GM12865 (cell line): ENCODE data around the gene TENT5C.

Source experiments
- DNase-seq: peaks from one replicate; pipeline ENCODE4 v3.0.0; 2010; ENCODE audit warnings: low read depth
- H3K4me3 ChIP-seq: 2 replicates; pipeline ENCODE4 v1.5.1; 2011; ENCODE audit warnings: mild to moderate bottlenecking, low read depth, low read length, control low read depth
- TF ChIP-seq, protein P1 (sequence below): IDR thresholded peaks from 2 replicates; pipeline ENCODE4 v1.5.1; 2011; ENCODE audit warnings: low read length, control low read depth, low read depth, inconsistent platforms; ENCODE audit not compliant: insufficient read depth; ENCODE audit errors: missing control alignments

The TENT5C gene

DNA sequence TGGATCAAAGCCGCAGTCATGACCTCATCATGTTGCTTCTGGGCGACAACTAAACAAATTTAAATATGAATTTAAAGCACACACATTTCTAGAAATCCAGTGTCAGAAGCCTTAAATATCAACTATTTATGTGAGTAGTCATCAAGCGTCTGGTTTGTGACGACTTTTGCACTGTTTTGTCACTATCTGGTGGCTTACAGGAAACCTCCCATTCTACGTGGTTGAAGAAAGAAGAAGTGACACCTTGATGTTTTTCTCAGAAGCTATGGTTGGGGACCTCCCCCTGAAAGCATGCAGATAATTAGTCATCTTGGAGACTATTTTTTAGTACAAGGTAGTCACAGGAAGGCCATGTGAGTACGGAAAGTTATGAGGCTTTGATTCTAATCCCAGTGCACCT lies 58.5 kb downstream of the TENT5C start:
- no peak overlapping the region for H3K4me3 ChIP-seq
- peak; percentile 95 for DNase-seq
- TF ChIP-seq, protein P1, sequence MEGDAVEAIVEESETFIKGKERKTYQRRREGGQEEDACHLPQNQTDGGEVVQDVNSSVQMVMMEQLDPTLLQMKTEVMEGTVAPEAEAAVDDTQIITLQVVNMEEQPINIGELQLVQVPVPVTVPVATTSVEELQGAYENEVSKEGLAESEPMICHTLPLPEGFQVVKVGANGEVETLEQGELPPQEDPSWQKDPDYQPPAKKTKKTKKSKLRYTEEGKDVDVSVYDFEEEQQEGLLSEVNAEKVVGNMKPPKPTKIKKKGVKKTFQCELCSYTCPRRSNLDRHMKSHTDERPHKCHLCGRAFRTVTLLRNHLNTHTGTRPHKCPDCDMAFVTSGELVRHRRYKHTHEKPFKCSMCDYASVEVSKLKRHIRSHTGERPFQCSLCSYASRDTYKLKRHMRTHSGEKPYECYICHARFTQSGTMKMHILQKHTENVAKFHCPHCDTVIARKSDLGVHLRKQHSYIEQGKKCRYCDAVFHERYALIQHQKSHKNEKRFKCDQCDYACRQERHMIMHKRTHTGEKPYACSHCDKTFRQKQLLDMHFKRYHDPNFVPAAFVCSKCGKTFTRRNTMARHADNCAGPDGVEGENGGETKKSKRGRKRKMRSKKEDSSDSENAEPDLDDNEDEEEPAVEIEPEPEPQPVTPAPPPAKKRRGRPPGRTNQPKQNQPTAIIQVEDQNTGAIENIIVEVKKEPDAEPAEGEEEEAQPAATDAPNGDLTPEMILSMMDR, result no peak

DNA sequence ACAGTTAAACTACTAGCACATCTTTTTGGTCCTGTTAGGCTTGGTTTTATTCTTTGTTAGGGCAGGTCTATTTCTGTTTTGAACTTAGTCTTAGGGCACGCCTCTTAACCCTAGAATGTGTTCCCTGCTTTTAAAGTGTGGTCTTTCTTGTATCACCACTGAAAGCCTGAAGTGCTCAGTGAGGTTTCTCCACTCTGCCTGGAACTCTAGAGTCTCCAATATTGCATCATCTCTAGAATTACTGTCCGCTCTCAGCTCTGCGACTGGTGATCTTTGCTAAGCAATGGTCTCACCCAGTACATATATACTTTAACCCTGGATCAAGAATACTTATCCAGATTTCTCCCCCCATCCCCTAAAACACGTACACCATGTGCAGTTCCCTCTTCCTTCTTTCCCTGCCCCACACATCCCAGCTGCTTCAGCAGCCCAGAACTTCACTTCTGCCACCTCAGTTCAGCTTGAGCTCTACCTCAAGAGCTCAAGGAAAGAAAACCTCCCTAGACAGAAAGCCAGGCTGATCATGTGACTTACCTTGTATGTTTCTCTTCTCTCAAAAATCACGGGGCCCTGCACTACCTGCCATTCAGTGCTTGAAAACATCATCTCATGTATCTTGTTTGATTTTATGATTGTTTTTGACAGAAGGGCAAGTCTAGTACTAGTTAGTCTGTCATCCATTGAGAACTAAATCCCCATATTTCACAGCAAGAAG lies 59.9 kb downstream of the TENT5C start:
- no peak overlapping the region for H3K4me3 ChIP-seq
- DNase-seq, result no peak
- TF ChIP-seq, protein P1, result no peak

DNA sequence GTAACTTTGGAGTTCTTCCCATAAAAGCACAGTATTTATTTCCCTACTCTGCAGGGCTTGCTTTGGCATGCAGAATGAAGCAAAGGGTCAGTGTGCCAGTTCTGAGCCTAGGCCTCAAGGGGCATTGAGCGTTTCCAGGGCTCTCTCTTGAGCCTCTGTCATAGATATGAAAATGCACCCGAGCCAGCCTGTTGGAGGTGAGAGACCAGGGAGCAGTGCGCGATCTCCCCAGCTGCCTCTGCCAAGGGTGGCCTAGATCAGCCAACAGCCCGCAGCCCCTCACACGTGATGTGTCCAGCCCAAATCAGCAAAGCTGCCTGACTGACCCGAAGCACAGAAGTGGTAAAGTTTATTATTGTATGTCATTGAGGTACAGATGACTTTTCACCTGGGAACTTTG lies 63.7 kb downstream of the TENT5C start:
- TF ChIP-seq, protein P1, result no peak
- H3K4me3 ChIP-seq, result no peak overlapping the region
- no peak for DNase-seq

DNA sequence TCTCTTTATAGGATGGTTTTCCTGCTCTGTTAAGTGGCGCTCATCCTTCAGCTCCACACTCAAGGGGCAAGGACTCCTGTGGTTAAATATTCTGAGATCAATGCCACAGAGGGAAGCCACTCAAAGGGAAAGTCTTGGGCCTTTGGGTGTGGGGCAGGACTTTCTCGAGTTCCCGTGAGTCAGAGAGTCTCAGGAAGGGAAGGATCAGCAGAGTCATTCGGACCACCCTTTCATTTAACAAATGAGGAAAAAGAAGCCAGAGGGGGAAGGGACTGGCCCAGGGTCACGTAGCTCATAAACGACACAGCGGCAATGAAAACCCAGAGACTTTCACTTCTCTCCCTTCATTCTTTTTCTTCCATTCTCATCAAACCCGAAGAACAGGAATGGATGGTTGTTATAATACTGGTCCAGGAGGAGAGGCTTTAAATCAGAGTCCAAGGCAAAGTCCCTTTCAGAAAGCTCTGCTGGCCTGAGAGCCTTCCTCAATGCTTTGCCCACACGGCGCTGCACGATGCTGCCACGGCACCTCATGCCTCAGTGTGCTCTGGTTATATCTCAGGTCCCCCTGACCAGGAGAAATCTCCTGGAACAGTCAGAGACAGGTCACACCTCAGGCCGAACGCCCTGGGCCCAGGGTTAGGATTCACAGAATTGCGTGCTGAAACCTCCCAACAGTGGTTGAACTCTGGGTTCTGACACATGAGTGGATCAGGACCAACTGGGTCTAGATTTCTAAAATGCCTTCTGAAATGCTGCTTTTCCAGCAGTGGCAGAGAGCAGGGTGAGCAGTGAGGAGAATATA lies 65.3 kb downstream of the TENT5C start:
- H3K4me3 ChIP-seq, result no peak overlapping the region
- TF ChIP-seq, protein P1, result no peak
- DNase-seq, result no peak

DNA sequence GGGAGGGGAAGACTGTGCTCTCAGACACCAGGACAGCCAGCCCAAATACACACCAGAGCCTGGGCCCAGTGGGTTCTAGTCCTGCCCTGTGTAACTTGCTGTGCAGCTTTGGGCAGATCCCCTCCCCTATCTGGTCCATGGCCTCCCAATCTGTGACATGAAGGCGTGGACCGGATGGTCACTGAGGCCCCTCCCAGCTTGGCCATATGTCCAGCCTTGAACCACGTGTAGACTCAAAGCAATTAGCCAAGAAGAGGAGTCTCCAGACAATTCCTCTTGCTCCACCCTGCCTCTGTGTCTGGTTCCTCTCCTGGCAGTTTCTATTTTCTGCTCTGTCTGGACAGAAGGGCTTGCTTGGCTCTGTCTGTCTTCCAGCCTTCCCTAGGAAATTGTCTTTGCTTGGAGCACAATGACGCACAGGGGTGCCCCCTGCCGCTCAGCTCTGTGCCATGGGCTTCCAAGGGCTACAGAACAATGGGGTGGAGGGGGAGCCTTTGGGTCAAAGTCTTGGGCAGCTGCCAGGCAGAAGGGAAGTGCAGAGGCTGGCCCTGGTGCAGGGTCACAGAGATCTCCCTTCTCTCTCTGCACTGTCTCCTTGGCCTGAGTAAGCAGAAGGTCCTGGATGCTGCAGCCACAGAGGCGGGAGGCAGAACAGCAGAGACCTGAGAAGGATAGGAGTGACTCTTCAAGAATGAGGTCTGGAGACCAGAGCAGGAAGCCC lies 66.1 kb downstream of the TENT5C start:
- TF ChIP-seq, protein P1, result no peak
- H3K4me3 ChIP-seq, result no peak overlapping the region
- DNase-seq, result no peak

DNA sequence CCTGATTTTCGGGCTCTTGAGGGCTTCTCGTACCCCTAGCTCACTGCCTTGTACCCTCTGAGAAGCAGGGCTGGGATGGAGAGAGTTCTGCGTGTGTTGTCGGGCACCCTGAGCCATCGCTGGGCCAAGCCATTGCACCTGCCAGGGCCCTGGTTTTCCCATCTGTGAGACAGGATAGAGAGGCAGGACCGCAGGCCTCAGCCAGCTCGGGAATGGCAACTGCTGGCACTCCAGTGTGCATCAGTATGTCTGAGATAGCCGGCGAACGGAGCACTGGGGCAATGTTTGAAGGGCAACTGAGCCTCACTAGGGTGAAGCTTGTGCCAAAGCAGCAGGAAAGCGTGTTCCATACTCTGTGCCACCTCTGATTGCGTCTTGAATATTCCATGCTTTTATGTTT lies 66.9 kb downstream of the TENT5C start:
- no peak for DNase-seq
- H3K4me3 ChIP-seq, result no peak overlapping the region
- TF ChIP-seq, protein P1, result no peak
